HG03457 (cell line): Measurements from ENCODE around the gene SLC38A3.
"Not testable (repeated sequence)": the region's sequence is repeated elsewhere in the genome, so short reads cannot be mapped to it uniquely, and the experiment has no call there.

Source experiments
- ATAC-seq: cut with Tn5 transposase; IDR thresholded peaks from one replicate; pipeline ENCODE4 v1.9.1; 2021; ENCODE audit warnings: moderate number of reproducible peaks; ENCODE audit not compliant: unreplicated experiment

The SLC38A3 gene

DNA sequence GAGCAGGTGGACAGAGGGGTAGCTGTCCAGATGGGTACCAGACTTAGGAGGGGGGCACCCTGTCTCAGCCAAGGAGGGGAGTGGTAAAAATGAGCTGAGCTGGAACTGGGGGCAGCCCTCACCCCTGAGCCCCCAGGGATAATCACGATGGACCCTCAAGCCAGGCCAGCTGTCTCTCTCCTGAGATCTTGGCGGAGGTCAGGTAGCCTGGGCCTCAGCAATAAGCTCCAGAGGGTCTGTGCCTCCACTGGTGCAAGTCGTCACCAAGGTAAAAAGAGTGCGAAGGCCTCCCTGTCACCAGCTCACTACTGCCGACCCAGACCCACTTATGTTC lies 5.1 kb downstream of the SLC38A3 start:
- no peak for ATAC-seq

DNA sequence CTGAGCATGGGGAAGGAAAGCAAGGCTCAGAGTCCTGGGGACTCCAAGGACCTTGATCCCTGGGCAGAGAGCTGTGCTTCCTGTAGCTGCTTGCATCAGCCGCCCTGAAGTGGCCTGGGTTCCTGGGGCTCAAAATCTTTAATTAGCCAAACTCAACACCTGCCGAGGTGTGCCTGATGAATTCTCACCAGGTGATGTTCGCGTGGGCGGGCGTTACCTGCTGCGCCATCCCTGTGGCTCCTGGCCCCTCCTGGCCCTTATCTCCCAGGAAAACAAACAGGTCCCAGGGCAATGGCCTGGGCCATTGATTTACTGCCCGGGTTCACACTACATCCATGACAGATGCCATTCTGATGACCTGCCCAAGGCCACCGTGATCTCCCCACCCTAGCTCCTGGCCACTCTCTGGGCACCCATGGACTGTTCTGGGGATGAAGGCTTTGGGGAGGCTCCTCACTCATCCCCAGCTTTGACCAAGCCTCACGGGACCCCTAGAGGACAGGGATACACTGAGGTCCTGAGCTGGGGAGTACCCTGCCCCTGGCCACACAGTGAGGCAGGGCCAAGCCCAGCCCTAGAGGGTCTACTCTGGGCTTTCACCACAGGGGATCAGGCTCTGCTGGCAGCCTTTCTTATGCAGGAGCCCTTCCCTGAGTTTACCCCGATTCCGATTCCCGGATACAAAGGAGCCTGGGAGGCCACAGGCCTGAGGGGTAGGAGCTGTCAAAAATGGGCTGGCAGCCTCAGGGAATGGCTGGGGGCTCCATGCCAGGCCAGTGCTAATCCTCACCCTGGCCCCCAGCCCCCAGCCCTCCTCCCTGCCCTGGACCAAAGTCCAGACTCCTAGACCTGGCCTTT lies 5.7 kb downstream of the SLC38A3 start:
- ATAC-seq, result no peak

DNA sequence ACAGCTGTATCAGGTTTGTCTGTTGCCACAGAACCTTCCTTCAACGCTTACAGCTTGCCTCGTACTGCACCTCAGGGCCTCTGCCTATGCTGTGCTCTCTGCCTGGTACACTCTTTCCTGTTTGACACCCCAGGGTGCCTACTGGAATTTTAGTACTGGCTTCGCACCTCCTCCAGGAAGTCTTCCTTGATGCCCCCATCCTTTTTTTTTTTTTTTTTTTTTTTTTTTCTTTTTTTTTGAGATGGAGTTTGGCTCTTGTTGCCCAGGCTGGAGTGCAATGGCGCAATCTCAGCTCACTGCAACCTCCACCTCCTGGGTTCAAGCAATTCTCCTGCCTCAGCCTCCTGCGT lies 6.3 kb downstream of the SLC38A3 start:
- not testable (repeated sequence) for ATAC-seq

DNA sequence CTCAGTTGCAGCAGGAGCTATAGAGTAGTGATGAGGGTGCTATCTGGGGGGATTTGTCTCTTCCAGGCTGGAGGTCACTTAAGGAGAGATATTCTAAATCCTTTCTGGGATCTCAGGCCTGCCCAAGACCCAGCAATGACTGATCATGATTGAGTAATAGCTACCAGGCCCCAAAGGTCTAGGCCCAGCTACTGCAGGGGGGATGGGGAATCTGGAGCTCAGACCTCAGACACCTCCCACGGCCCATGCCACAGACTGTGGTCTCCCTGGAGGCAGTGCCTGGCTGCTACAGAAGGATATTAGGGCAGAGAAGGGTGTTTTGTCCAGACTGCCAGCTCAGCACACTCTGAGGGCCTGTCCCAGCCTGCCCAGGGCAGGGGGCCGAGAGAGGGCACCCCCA lies 6.9 kb downstream of the SLC38A3 start:
- ATAC-seq, result no peak

DNA sequence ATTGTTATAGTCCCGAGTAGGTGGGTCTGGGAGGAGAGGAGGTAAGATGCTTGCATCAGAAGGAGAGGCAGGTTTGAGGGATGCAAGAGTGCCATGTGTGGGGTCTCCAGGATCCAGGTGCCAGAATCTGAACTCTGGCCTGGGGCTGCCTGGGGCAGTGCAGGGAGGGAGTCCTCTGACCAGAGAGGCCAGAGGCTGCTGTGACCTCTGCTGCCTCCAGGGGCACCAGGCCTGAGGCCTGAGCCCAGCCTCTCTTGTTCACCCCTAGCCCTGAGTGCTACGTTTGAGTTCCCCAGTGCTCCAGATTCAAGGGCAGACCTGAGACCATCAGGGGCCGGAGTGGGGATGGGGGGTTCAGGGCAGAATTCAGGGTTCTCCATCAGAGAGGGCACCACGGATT lies 7.4 kb downstream of the SLC38A3 start:
- no peak for ATAC-seq

DNA sequence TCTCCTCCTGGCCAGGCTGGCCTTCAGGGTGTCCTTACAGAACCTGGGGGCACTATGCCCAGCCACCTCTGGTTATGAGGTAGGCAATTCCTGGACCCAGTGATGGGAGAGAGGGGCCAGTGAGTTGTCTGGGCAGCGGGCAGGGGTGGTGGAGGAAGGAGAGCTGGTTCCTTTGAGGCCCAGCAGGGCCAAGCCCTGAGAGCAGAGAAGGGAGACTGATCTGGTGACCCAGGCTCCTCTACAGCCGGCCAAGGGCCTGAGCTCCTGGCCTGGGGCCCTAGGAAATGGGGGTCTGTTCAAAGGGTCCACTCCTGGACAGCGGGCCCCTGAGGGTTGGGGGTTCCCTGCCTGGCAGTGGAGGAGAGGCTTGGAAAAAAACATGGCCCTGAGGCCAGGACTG lies 7.9 kb downstream of the SLC38A3 start:
- no peak for ATAC-seq

DNA sequence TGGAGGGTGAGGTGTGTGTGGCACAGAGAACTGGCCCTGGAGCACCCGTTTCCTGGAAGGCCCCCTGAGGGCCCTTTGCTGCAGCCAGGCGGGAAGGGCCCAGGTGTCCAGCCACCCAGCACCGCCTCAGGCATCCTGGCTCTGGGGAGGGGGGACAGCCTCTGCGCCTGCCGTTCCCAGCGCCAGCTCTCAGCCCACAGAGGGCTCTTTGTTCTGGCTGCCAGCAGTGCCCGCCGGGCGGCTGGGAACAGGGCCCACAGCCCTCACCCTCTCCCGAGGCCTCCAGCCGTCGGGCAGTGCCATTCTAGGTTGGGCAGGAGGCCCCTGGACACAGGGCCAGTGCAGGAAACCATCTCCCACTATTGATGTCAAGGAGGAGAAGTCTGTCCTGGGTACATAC lies 8.3 kb downstream of the SLC38A3 start:
- no peak for ATAC-seq

DNA sequence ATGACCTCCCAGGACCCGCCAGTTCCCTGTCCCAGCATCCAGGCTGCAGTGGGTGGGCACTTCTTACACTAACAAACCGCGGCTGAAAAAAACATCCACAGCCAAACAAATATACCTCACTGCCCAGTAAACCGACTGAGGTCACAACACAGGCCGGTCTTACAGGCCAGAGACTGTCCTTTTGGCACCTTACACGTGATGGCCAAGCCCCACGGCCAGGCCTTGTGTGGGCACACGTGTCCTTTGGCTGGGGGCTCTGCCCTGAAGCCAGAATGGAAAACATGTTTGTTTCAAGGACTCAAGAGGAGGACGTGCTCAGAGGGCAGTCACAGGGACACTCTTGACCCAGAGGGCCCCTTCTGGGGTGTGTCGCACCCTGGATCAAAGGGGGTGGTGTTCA lies 9.8 kb downstream of the SLC38A3 start:
- no peak for ATAC-seq

DNA sequence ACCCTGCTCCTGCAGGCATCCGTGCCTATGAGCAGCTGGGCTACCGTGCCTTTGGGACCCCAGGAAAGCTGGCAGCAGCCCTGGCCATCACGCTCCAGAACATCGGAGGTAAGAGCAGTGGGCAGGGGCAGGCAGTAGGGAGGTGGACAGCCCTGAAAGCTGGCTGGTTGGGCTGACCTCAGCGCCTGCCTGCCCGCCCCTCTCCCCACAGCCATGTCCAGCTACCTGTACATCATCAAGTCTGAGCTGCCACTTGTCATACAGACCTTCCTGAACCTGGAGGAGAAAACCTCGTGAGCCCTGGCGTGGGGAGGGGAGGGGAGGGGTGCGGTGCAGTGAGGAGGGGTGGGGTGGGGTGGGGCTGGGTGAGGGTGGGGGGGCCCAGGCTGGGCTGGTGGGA lies 10.5 kb downstream of the SLC38A3 start:
- ATAC-seq, result no peak

DNA sequence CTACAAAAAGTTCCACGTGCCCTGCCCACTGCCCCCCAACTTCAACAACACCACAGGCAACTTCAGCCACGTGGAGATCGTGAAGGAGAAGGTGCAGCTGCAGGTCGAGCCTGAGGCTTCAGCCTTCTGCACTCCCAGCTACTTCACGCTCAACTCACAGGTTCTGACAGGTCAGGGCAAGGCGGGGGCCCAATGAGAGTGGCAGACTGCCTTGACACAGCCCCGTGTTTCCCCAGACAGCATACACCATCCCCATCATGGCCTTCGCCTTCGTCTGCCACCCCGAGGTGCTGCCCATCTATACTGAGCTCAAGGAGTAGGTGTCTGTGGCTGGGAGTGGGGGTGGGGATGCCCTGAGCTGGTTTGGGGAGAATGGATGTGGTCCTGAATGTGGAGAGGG lies 12.6 kb downstream of the SLC38A3 start:
- ATAC-seq, result no peak

DNA sequence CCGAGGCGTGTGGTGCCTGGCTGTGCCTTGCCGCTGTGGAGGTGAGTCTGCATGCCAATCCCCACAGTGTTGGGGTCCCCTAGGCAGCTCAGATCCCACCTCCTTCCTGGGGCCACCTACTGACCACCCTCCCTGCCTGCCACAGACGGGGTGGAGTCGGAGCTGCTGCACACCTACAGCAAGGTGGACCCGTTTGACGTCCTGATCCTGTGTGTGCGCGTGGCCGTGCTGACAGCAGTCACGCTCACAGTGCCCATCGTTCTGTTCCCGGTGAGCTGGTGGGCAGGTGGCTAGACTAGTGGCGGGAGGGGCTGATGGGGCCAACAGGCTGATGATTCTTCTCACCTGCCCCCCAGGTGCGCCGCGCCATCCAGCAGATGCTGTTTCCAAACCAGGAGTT lies 13.4 kb downstream of the SLC38A3 start:
- ATAC-seq, result no peak

DNA sequence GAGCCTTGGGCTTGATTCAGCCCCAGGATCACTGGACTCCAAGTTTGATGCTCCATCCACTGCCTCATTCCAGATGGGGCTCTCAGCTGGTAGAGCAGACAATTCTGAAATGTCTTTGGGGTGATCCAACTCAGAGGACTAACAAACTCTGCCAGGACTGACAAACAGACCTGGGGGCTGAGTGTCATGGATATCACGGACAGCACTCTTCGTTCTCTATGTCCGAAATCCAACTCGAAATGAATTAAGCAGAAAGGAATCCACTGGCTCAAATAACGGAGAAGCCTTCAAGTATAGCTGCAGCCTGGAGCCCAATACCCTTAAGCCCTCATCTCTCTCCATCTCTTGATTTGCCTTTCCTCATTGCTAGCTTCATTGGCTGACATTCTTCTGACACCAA lies 14.2 kb downstream of the SLC38A3 start:
- ATAC-seq, result no peak

DNA sequence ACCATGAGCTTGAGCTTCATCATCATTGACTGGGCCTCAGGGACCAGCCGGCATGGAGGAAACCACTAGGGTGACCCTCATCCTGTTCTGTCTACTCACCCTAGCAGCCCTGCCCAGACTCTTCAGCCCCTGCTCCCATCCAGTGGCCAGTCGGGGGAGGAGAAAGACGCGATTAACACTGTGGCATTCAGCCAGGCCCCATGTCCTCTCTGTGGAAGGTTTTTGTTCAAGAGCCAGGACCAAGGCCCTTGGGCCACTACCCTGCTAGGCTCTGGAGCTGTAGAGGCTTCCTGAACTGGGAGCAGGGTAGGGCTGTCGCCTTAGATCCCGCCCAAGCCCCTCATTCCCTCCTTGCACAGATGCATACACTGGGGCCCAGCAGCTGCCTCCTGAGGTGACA lies 15.0 kb downstream of the SLC38A3 start:
- no peak for ATAC-seq

DNA sequence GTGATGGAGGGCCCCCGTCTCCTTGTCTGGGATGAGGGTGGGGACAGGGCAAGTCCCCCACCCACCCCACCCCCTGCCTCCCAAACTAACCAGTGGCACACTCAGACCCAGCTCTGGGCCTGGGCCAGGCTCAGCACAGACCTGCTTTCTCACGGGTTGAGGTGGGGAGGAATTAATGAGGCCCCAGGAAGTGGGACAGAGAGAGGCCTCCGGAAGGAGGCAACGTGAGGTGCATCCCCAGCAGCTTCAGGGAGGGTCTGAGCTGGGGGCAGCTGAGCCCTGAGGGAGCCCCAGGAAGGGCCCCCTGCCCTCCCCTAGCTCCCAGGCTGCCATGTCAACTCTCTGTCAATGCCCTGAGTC lies 16.0 kb downstream of the SLC38A3 start:
- ATAC-seq, result no peak

DNA sequence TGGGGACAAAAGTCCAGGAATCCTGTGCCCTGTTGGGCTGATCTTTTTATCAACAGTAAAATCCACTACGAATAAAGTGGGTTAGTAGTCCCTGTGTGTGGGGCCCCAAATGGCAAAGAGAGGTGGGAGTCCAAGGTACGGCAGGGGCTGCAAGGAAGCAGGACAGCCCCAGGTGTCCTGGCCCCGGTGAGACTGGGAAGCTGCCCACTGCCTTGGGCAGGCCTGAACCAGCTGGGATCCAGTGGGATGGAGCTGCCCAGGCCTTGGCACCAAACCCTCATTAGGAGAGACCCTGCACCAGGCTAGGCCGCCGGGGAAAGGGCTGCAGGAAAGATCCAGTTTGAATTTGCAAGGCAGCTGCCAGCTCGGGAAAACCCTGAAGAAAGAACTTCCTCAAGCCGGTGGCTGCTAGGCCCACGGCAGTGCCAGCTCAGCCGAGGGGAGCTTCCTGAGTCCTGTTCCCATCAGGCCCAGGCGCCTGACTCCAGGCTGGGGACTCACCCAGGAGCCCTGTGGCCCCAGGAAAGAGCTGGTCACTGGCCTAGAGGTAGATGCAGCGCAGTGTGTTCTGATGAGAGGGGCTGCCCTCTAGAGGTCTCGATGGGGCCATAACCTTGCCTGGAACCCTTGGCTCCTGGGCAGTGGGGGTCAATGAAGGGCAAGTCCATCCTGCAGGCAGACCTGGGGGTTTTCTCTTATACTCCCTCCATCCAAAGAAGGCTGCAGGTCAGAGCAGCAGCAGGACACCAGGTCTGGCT lies 16.5 kb downstream of the SLC38A3 start:
- ATAC-seq, result no peak

DNA sequence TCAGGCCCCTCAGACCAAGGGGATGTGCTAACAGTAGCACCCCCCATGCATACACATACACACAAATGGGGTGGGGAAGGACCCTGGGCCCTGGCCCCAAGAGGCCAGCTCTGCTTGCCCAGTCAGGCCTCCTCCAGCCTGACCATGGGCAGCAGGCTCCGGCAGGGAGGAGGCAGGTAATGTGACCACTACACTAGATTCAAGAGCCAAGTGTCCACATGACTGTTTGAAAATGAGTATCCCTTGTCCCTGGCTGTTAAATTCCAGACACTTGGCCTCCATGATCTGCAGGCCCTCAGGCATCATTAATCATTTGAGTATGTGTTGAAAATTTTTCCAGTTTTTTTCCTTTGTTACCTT lies 17.1 kb downstream of the SLC38A3 start:
- no peak for ATAC-seq

DNA sequence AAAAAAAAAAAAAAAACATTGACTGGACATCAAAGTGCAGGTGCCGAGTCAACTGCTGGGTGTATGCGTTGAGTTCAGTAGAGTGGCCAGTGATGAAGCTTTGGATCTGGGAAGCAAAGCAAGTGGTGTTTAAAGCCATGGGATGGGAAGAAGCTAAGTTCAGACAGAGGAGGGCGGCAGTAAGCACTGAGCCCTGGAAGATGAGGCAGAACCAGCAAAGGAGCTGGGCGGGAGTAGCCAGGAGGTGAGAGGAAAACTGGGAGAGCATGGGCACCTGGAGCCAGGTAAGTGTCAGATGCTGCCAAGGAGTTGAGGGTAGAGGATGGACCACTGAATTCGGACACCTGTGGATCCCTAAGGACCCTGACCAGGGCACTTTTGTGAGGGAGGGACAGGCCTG lies 19.6 kb downstream of the SLC38A3 start:
- ATAC-seq, result no peak

DNA sequence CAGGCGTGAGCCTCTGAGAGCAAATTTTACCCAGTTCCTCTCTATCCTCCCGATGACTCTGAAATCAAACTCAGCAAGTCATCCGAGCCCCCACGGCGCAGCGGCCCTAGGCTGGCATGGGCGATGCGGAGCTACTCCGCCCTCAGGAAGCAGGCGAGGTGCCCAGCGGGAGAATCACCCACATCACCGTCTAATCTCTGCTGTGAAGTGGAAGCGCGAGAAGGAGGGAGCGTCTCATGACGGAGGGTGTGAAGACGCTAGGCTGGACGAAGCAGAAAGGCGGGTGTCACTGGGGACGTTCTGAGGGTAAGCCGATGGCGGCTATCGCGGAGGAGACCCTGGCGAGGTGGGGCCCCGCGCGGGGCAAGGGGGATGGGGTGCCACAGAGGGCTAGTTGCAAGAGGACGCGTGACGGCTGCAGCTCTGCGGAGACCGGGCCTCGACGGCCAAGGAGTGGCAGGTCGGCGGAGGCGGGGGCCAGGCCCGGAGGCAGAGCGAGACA lies 21.9 kb downstream of the SLC38A3 start:
- ATAC-seq, result no peak

DNA sequence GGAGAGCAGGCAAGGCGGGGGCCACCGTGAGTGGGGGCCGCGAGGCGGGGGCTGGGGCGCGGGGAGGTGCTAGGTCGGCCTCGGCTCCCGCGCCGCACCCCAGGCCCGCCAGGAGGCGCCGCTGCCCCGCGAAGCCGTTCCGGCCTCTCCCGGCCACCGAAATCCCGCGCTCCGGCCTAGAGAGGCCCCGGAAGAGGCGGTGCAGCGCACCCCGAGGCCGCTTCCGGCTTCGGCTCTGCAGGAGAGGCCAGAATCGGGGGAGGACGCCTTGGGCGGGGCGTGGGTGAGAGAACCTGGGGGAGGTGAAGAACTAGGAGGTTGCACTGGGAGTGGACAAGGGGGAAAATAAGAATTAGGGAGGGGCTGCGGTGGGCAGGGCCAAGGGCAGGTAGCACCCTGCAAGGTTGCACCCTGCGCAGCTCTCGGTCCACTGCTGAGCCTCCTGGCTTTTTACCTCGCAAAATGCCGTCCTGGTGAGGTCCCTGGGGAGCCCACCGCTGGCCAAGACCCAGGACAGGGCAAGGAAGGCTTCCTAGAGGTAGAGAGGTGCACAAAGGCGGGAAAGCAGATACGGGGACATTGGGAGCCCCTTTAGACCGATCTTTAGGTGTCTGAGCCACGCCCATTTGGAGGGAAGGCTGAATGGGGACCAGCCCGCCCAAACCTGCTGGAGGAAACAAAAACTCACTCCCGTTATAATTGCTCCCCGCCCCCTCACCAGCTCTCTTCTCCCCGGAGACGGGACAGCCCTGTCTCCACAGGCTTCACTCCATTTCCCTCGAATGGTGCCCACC lies 22.5 kb downstream of the SLC38A3 start:
- ATAC-seq, result peak; percentile 58

DNA sequence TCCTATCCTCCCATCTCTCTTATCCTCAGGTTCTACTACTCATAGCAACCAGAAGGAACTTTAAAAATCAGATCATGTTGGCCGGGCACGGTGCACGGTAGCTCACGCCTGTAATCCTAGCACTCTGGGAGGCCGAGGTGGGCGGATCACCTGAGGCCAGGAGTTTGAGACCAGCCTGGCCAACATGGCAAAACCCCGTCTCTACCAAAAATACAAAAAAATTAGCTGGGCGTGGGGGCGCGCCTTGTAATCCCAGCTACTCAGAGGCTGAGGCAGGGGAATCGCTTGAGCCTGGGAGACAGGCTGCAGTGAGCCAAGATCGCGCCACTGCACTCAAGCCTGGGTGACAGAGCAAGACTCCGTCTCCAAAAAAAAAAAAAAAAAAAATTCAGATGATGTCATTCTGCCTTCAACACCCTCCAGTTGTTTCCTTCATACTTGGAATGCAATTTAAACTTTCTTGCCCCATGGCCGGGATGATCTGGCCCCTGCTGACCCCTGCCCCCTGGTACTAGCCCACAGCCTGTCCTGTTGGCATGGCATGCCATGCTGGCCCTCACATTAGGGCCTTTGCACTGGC lies 23.2 kb downstream of the SLC38A3 start:
- ATAC-seq, result not testable (repeated sequence)

DNA sequence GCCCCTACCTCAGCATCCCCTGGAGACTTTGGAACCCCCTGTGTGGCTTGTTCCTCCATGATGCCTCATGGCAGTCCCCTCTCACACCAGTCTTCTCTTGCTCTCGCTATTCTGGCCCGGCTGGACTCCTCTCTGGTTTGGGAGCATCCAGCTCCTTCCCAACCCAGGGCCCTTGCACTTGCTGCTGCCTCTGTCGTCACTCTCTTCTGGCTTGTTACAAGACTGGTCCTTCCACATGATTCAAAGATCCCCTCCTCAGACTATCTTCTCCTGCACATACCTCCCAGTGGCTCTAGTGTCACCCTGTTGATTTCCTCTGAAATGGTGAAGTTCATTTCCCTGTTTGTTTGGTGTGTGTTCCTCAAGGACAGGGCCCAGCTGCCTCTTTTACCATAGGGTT lies 24.4 kb downstream of the SLC38A3 start:
- no peak for ATAC-seq
